ENCODE measurements around the gene VCP. TPM values are rescaled to one million over a fixed set of nuclear protein-coding genes. Genes with fewer than 3 reads are reported as not detected.
"Not testable (repeated sequence)": the region's sequence is repeated elsewhere in the genome, so short reads cannot be mapped to it uniquely, and the experiment has no call there.

Gene VCP
- total RNA-seq, 1 experiment from 2014 or later = 170 TPM

GRCh38 chr9:35026671-35027070 lies 45.8 kb downstream of the VCP start:
- ATAC-seq (peak; percentile 8; the same call in 1 of the 2 replicates), DNase-seq (ENCODE audit: low read depth, low spot score) (no peak)
- H3K27ac ChIP-seq (ENCODE audit: low read depth, low read length) = no peak overlapping the region
- peak overlapping the region; percentile 38 for H3K4me2 ChIP-seq (ENCODE audit: low read length)
- H3K4me1 ChIP-seq (ENCODE audit: control insufficient read depth in 1 of 2, insufficient read depth in 2 of 2, low read length in 2 of 2) = peaks cover 4 to 23% of the 10 kb centered on the region in 2 experiments; a peak in 2 of 4 replicates
- TF ChIP-seq ZNF274 (IDR thresholded peaks at IDR 0.05; ENCODE audit: low read depth, low read length) = no peak
- RAD21 ChIA-PET (ENCODE audit: low non-redundant PET in 1 of 2, low total read pairs in 2 of 2, uncharacterized antibody in 2 of 2, unreplicated experiment in 2 of 2) = no interaction called here
- no peaks in the 10 kb centered on the region for H3K27me3 ChIP-seq (ENCODE audit: insufficient read depth, low read length)
- H3K79me2 ChIP-seq (ENCODE audit: insufficient read depth, low read length) = no peaks in the 10 kb centered on the region
- intact Hi-C loops (cut with micrococcal nuclease) = no loop called here
- no peaks in the 10 kb centered on the region for H3K36me3 ChIP-seq (ENCODE audit: control insufficient read depth in 1 of 2, insufficient read depth in 2 of 2, low read length in 2 of 2)
- CTCF ChIA-PET = interaction anchor here (0.9 to 2.1 kb wide), 2 partner anchors 32 to 41 kb away, joined by 4 read pairs; no protein-coding TSS in a partner anchor
- H3K9ac ChIP-seq (ENCODE audit: low read length) = no peak overlapping the region
- BruUV-seq (replicated peaks) = no TSS peak
- H2AFZ ChIP-seq (ENCODE audit: low read depth, low read length, poor library complexity, severe bottlenecking) = no peak overlapping the region
- H3K4me3 ChIP-seq (replicated peaks in 1 of 2; ENCODE audit: low read depth in 1 of 2, low read length in 2 of 2) = no peak overlapping the region
- no peaks in the 10 kb centered on the region for H3K9me3 ChIP-seq (ENCODE audit: control insufficient read depth in 1 of 2, insufficient read depth in 1 of 2, low read depth in 1 of 2, low read length in 2 of 2)
- no peaks in the 10 kb centered on the region for H4K20me1 ChIP-seq (ENCODE audit: insufficient read depth)
- POLR2A ChIA-PET = no interaction called here
- no peaks in the 10 kb centered on the region for H3K9me2 ChIP-seq (ENCODE audit: insufficient read depth)

GRCh38 chr9:35023443-35023842 lies 49.0 kb downstream of the VCP start:
- not testable (repeated sequence) for ATAC-seq; H3K36me3 ChIP-seq (ENCODE audit: control insufficient read depth in 1 of 2, insufficient read depth in 2 of 2, low read length in 2 of 2)

GRCh38 chr9:35014517-35014916 lies 57.9 kb downstream of the VCP start:
- Histone ChIP-seq H3K4me3 (replicated peaks in 1 of 2; ENCODE audit: low read depth in 1 of 2, low read length in 2 of 2) (no peak overlapping the region), H4K20me1 (ENCODE audit: insufficient read depth) (no peaks in the 10 kb centered on the region), H3K27me3 (ENCODE audit: insufficient read depth, low read length) (no peaks in the 10 kb centered on the region), H3K36me3 (ENCODE audit: control insufficient read depth in 1 of 2, insufficient read depth in 2 of 2, low read length in 2 of 2) (no peaks in the 10 kb centered on the region), H3K9me3 (ENCODE audit: control insufficient read depth in 1 of 2, insufficient read depth in 1 of 2, low read depth in 1 of 2, low read length in 2 of 2) (peaks cover 3 to 9% of the 10 kb centered on the region in 2 experiments; a peak in 1 of 4 replicates), H3K4me2 (ENCODE audit: low read length) (no peak overlapping the region), H3K9ac (ENCODE audit: low read length) (no peak overlapping the region), H3K27ac (ENCODE audit: low read depth, low read length) (no peak overlapping the region), H3K9me2 (ENCODE audit: insufficient read depth) (no peaks in the 10 kb centered on the region), H3K79me2 (ENCODE audit: insufficient read depth, low read length) (no peaks in the 10 kb centered on the region), H2AFZ (ENCODE audit: low read depth, low read length, poor library complexity, severe bottlenecking) (no peak overlapping the region), H3K4me1 (ENCODE audit: control insufficient read depth in 1 of 2, insufficient read depth in 2 of 2, low read length in 2 of 2) (no peaks in the 10 kb centered on the region)
- intact Hi-C loops (cut with micrococcal nuclease) = no loop called here
- CTCF ChIA-PET = no interaction called here
- POLR2A ChIA-PET = no interaction called here
- no TSS peak for BruUV-seq (replicated peaks)
- no peak for DNase-seq (ENCODE audit: low read depth, low spot score)
- no peak for ATAC-seq
- RAD21 ChIA-PET (ENCODE audit: low non-redundant PET in 1 of 2, low total read pairs in 2 of 2, uncharacterized antibody in 2 of 2, unreplicated experiment in 2 of 2) = no interaction called here
- TF ChIP-seq EZH2phosphoT487 (IDR thresholded peaks at IDR 0.05; ENCODE audit: borderline replicate concordance) = no peak
- TF ChIP-seq SIN3A (IDR thresholded peaks at IDR 0.05; ENCODE audit: low read depth) = no peak
- no peak for TF ChIP-seq CEBPB (IDR thresholded peaks at IDR 0.05; ENCODE audit: low read depth)
- no peak for TF ChIP-seq JUND (IDR thresholded peaks at IDR 0.05)
- TF ChIP-seq ATF3 (IDR thresholded peaks at IDR 0.05) = no peak
- TF ChIP-seq CTCF (IDR thresholded peaks at IDR 0.05 in 2 of 3, conservative IDR thresholded peaks at IDR 0.05 in 1 of 3; ENCODE audit: borderline replicate concordance in 1 of 3, insufficient read depth in 1 of 3, low read depth in 2 of 3, low read length in 2 of 3) = no peak
- no peak for TF ChIP-seq EGR1 (IDR thresholded peaks at IDR 0.05; ENCODE audit: low read depth)
- TF ChIP-seq ZFX (IDR thresholded peaks at IDR 0.05) = no peak
- TF ChIP-seq SP1 (IDR thresholded peaks at IDR 0.05; ENCODE audit: low read depth) = no peak
- no peak for TF ChIP-seq POLR2AphosphoS5 (IDR thresholded peaks at IDR 0.05; ENCODE audit: low read depth, low read length)

More at GRCh38 chr9:35023443-35023842, 49.0 kb downstream of the VCP start:
- H3K9me3 ChIP-seq (ENCODE audit: control insufficient read depth in 1 of 2, insufficient read depth in 1 of 2, low read depth in 1 of 2, low read length in 2 of 2); BruUV-seq (replicated peaks); H3K4me2 ChIP-seq (ENCODE audit: low read length); H4K20me1 ChIP-seq (ENCODE audit: insufficient read depth); H3K4me3 ChIP-seq (replicated peaks in 1 of 2; ENCODE audit: low read depth in 1 of 2, low read length in 2 of 2); CTCF ChIA-PET; intact Hi-C loops (cut with micrococcal nuclease); H3K79me2 ChIP-seq (ENCODE audit: insufficient read depth, low read length); H3K9me2 ChIP-seq (ENCODE audit: insufficient read depth); POLR2A ChIA-PET; H3K9ac ChIP-seq (ENCODE audit: low read length); DNase-seq (ENCODE audit: low read depth, low spot score); H2AFZ ChIP-seq (ENCODE audit: low read depth, low read length, poor library complexity, severe bottlenecking); H3K27ac ChIP-seq (ENCODE audit: low read depth, low read length); RAD21 ChIA-PET (ENCODE audit: low non-redundant PET in 1 of 2, low total read pairs in 2 of 2, uncharacterized antibody in 2 of 2, unreplicated experiment in 2 of 2); H3K27me3 ChIP-seq (ENCODE audit: insufficient read depth, low read length): not testable (repeated sequence)
- H3K4me1 ChIP-seq (ENCODE audit: control insufficient read depth in 1 of 2, insufficient read depth in 2 of 2, low read length in 2 of 2) = peaks cover 4 to 23% of the 10 kb centered on the region in 2 experiments; a peak in 2 of 4 replicates
